Astrocyte of the spinal cord (primary cell): Measurements from ENCODE around the gene TCF15.
"Not testable (repeated sequence)": the region's sequence is repeated elsewhere in the genome, so short reads cannot be mapped to it uniquely, and the experiment has no call there.

Source experiments
- DNase-seq: peaks from one replicate; pipeline ENCODE4 v3.0.0; 2011; ENCODE audit warnings: low read depth, low spot score
- H3K4me3 ChIP-seq: 2 replicates; pipeline ENCODE4 v1.5.1; 2011; ENCODE audit warnings: low read depth, mild to moderate bottlenecking, low read length, moderate library complexity
- CTCF ChIP-seq: IDR thresholded peaks from 2 replicates; pipeline ENCODE4 v1.5.1; 2012; ENCODE audit warnings: low read depth, mild to moderate bottlenecking, low read length, inconsistent platforms
- in situ Hi-C: cut with HindIII; loops from 2 replicates; pipeline ENCODE4 v1.10.0; 2017; ENCODE audit warnings: low sequenced_read_pairs

TCF15 gene

GRCh38 chr20:584161-584970 lies 25.7 kb downstream of the TCF15 start:
- TF ChIP-seq CTCF, result no peak
- H3K4me3 ChIP-seq, result no peak overlapping the region
- in situ Hi-C loops, result no loop called here
- DNase-seq, result no peak

GRCh38 chr20:582204-582603 lies 27.9 kb downstream of the TCF15 start:
- no peak for TF ChIP-seq CTCF
- no peak for DNase-seq
- in situ Hi-C loops, result no loop called here
- no peak overlapping the region for H3K4me3 ChIP-seq

- H3K4me3 ChIP-seq, DNase-seq, in situ Hi-C loops: not testable (repeated sequence)
Measured at GRCh38 chr20:578940-579690, 31.0 kb downstream of the TCF15 start.

- no peak for DNase-seq
- no peak overlapping the region for H3K4me3 ChIP-seq
- TF ChIP-seq CTCF, result peak; percentile 26
Measured at GRCh38 chr20:577167-577791, 32.8 kb downstream of the TCF15 start.

GRCh38 chr20:576156-576555 lies 34.0 kb downstream of the TCF15 start:
- DNase-seq, result no peak
- H3K4me3 ChIP-seq, result no peak overlapping the region
- in situ Hi-C loops, result no loop called here
- TF ChIP-seq CTCF, result no peak

More at GRCh38 chr20:577167-577791, 32.8 kb downstream of the TCF15 start:
- in situ Hi-C loops, result no loop called here

- no peak for TF ChIP-seq CTCF
- in situ Hi-C loops, result no loop called here
- DNase-seq, result no peak
- H3K4me3 ChIP-seq, result no peak overlapping the region
Measured at GRCh38 chr20:575230-575629, 34.9 kb downstream of the TCF15 start.
